ENCODE measurements around the gene ATXN1L. TPM values are rescaled to one million over a fixed set of nuclear protein-coding genes. Genes with fewer than 3 reads are reported as not detected.
A peak's percentile ranks its signal among the peaks of the same experiment; 100 is the strongest.
"Not testable (repeated sequence)": the region's sequence is repeated elsewhere in the genome, so short reads cannot be mapped to it uniquely, and the experiment has no call there.

ATXN1L gene
- total and polyA plus RNA-seq, 8 donors: 4.2 to 33.4 (median 9.3) TPM

DNA sequence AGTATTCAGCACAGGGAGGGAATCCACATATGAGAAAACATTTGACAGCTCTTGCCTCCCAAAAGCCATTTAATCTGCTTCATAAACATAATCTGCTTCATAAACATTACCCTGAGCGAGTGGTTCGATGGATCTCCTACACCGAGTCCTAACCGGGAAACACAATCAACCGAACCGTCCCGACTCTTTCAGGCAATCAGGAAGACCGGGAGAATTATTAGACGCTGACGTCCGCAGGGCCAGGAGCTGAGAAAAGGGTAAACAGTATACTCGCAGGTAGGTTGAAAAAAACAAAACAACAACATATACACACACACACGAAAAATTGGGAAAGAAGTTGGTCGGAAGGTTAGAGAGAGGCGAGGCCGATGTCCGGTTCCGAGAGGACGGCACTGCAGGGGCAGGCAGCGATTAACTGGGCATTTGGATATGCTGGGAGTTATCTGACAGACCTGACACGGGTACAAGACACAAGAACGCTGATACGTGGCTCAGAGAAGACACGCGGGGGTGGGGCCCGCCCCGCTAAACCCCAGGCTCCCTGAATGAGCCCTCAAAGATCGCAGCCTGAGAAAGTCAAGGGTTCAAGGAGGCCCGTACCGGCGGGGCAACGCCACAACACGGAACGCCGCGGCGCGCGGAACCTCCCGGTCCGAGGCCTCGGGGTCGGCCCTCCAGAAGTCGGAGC lies 37.7 kb upstream of the ATXN1L start:
- H3K36me3 ChIP-seq: peaks cover 0 to 17% (median 12%) of the 10 kb centered on the region in 4 donors
- H3K4me3 ChIP-seq: peak overlapping the region; percentile 79 to 98 (median 90)
- peak in 1 of 2 donors; percentile 63 for DNase-seq
- H3K27ac ChIP-seq: peak overlapping the region; percentile 97 to 100 (median 99)
- TF ChIP-seq, protein P1, sequence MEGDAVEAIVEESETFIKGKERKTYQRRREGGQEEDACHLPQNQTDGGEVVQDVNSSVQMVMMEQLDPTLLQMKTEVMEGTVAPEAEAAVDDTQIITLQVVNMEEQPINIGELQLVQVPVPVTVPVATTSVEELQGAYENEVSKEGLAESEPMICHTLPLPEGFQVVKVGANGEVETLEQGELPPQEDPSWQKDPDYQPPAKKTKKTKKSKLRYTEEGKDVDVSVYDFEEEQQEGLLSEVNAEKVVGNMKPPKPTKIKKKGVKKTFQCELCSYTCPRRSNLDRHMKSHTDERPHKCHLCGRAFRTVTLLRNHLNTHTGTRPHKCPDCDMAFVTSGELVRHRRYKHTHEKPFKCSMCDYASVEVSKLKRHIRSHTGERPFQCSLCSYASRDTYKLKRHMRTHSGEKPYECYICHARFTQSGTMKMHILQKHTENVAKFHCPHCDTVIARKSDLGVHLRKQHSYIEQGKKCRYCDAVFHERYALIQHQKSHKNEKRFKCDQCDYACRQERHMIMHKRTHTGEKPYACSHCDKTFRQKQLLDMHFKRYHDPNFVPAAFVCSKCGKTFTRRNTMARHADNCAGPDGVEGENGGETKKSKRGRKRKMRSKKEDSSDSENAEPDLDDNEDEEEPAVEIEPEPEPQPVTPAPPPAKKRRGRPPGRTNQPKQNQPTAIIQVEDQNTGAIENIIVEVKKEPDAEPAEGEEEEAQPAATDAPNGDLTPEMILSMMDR (IDR thresholded peaks at IDR 0.05): no peak
- TF ChIP-seq POLR2A (IDR thresholded peaks at IDR 0.05): no peak
- no peak for TF ChIP-seq EP300 (IDR thresholded peaks at IDR 0.05)
- TF ChIP-seq POLR2AphosphoS5 (IDR thresholded peaks at IDR 0.05): no peak
- peaks cover 39 to 61% (median 50%) of the 10 kb centered on the region in 4 donors for H3K4me1 ChIP-seq
- no peaks in the 10 kb centered on the region for H3K9me3 ChIP-seq
- no peaks in the 10 kb centered on the region for H3K27me3 ChIP-seq
- intact Hi-C loops (cut with DNase I; ENCODE audit: low total_unique reads): no loop called here
- WGBS, 5 donors: 0 to 1% (median 1%) methylated on average over 28 to 44 of the region's 44 CpGs

DNA sequence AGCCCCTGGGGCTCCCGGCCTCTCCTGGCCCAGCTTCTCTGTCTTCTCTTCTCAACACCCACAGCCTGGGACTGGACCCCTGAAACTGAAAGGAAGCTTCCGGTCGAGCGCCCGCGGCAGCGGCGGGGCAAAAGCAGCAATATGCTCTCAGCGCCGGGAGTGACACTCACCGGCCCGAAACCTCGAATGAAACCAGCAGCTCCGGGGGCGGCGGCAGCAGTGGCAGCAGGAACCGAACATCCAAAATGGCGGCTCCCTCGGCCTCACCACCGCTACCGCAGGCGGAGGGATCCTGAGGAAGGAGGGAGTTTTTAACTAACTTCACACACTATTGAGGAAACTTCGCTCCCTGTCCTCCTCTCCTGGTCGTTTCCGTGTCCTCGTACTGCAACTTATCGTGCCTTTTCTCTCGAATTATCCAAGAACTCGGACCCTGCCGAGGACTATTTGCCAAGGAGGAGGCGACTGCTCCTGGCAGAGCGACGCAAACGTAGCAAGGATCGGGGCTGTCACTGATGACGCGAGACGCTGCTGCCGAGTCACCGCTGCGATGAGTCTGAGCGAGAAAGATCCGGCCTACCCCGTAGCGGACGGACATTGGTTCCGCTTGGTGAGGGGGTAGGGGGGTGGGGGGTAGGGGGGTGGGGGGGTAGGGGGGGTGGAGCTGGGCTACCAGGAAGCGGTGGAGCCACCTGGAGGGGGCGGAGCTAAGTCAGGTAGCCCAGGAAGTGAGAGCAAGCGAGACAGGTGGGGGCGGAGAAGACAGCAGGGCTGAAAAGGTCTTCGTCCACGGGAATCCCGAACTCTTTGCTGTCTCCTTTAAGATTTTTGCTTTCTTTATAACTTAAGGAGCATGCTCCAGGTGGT lies 37.0 kb upstream of the ATXN1L start, which contains the start of gene AP1G1:
AP1G1 (minus strand) TSS at position 242 of the 867 bp plus-strand sequence. CDS start 19,355 bp downstream, outside the sequence.
- Histone ChIP-seq H3K4me1 (peaks cover 39 to 55% (median 48%) of the 10 kb centered on the region in 4 donors), H3K9me3 (no peaks in the 10 kb centered on the region), H3K27me3 (no peaks in the 10 kb centered on the region), H3K4me3 (peak within 1 kb of the TSS; percentile 79 to 98 (median 90)), H3K36me3 (peaks cover 0 to 14% (median 9%) of the 10 kb centered on the region in 4 donors), H3K27ac (peak within 1 kb of the TSS; percentile 97 to 100 (median 99))
- intact Hi-C loops (cut with DNase I; ENCODE audit: low total_unique reads): no loop called here
- WGBS, 5 donors: 0 to 1% (median 0%) methylated on average over 39 to 54 of the region's 54 CpGs
- peak; percentile 95 to 99 for DNase-seq
- TF ChIP-seq POLR2A (IDR thresholded peaks at IDR 0.05) (peak in 2 of 4 donors; percentile 42 to 71), POLR2AphosphoS5 (IDR thresholded peaks at IDR 0.05) (peak; percentile 56 to 86 (median 81)), EP300 (IDR thresholded peaks at IDR 0.05) (no peak)
- TF ChIP-seq, protein P1 (IDR thresholded peaks at IDR 0.05): no peak

DNA sequence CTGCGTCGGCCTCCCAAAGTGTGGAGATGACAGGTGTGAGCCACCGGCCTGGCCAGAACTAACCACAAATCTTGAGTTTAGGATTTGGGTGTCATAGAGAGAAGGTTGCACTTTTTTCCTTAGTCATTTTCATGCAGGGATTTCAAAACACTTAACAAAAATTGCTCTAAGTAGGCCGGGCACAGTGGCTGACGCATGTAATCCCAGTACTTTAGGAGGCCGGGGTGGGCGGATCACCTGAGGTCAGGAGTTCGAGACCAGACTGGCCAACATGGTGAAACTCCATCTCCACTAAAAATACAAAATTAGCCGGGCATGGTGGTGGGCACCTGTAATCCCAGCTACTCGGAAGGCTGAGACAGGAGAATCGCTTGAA lies 35.6 kb upstream of the ATXN1L start:
- H3K4me3 ChIP-seq; H3K27me3 ChIP-seq; H3K9me3 ChIP-seq; intact Hi-C loops (cut with DNase I; ENCODE audit: low total_unique reads); H3K36me3 ChIP-seq: not testable (repeated sequence)
- peak in 1 of 2 donors; percentile 12 for DNase-seq
- H3K4me1 ChIP-seq: peaks cover 33 to 42% (median 40%) of the 10 kb centered on the region in 4 donors
- H3K27ac ChIP-seq: peak overlapping the region; percentile 92 to 100 (median 99)
- 31 to 64% (median 58%) methylated on average over 11 of the region's 11 CpGs for WGBS, 5 donors

DNA sequence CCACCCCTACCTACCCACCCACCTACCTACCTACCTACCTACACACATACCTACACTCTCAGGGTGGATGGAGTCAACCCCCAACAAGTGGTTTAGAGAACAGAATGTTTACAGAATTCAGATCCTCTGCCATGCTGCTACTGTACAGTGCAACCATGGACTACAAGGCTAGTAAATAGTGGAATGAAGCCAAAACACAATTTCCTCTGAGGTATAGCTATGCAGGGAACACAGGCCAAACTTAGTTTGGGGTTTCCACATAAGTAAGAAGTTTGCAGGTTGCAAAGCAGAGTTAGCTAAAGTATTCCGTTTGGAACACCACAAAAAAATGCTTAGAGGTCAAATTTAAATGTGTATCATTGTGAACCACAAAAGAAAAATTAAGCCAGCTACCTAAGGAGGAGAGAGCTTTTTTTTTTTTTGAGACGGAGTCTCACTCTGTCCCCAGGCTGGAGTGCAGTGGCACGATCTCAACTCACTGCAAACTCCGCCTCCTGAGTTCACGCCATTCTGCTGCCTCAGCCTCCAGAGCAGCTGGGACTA lies 34.4 kb upstream of the ATXN1L start:
- Histone ChIP-seq H3K9me3 (no peaks in the 10 kb centered on the region), H3K4me3 (no peak overlapping the region), H3K27me3 (no peaks in the 10 kb centered on the region), H3K36me3 (no peaks in the 10 kb centered on the region), H3K4me1 (peaks cover 21 to 35% (median 31%) of the 10 kb centered on the region in 4 donors), H3K27ac (peak overlapping the region; percentile 48 to 100 (median 99))
- intact Hi-C loops (cut with DNase I; ENCODE audit: low total_unique reads): no loop called here
- peak in 1 of 2 donors; percentile 40 for DNase-seq
- 32 to 50% (median 40%) methylated on average over 4 to 5 of the region's 5 CpGs for WGBS, 5 donors
- TF ChIP-seq POLR2A (IDR thresholded peaks at IDR 0.05) (no peak), EP300 (IDR thresholded peaks at IDR 0.05) (no peak), POLR2AphosphoS5 (IDR thresholded peaks at IDR 0.05) (no peak)
- TF ChIP-seq, protein P1 (IDR thresholded peaks at IDR 0.05): no peak

DNA sequence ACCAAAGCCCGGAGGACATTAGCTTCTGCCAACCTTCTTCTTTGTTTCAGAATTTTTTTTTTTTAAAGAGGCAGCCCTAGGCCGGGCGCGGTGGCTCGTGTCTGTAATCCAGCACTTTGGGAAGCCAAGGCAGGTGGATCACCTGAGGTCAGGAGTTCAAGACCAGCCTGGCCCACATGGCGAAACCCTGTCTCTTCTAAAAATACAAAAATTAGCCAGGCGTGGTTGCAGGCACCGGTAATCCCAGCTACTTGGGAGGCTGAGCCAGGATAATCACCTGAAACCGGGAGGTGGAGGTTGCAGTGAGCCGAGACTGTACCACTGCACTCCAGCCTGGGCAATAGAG lies 28.6 kb upstream of the ATXN1L start:
- Histone ChIP-seq H3K4me1 (peaks cover 0 to 22% (median 8%) of the 10 kb centered on the region in 4 donors), H3K27ac (peak overlapping the region in 4 of 5 donors; percentile 63 to 79 (median 75))
- H3K4me3 ChIP-seq; DNase-seq; H3K27me3 ChIP-seq; H3K9me3 ChIP-seq; H3K36me3 ChIP-seq; intact Hi-C loops (cut with DNase I; ENCODE audit: low total_unique reads): not testable (repeated sequence)
- 76 to 85% (median 82%) methylated on average over 10 of the region's 10 CpGs for WGBS, 5 donors
